ENCODE results near the gene GLYATL3. TPM values are rescaled to one million over a fixed set of nuclear protein-coding genes. Genes with fewer than 3 reads are reported as not detected.

The GLYATL3 gene
- total RNA-seq, 1 experiment from 2014 or later = not detected

- in situ Hi-C loops (cut with HindIII; ENCODE audit: low sequenced_read_pairs) = no loop called here
- DNase-seq (ENCODE audit: low spot score) = no peak
These were observed 41.5 kb downstream of the GLYATL3 start for GRCh38 chr6:49541210-49541724.

DNA sequence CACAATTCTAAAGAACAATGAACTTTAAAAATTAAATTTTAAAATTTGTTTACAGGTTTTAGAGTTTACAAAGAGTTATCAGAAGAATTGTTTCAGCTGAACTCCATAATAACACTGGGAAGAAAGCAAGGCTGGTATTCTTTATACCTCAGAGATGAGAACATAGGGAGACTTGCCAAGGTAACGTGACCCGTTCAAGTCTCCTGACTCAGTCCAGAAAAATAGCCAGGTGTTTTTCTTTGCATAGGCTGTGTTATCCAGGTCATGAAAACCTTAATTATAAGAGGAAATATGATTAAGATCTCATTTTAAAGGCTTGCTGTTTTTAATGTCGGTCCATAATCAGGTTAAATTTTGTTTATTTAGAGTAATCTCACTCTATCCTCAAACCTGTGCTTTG is 42.2 kb downstream of the GLYATL3 start:
- DNase-seq (ENCODE audit: low spot score) = no peak
- in situ Hi-C loops (cut with HindIII; ENCODE audit: low sequenced_read_pairs) = no loop called here

- DNase-seq (ENCODE audit: low spot score) = no peak
- in situ Hi-C loops (cut with HindIII; ENCODE audit: low sequenced_read_pairs) = no loop called here
These were observed 43.5 kb downstream of the GLYATL3 start for GRCh38 chr6:49543087-49543858.

DNA sequence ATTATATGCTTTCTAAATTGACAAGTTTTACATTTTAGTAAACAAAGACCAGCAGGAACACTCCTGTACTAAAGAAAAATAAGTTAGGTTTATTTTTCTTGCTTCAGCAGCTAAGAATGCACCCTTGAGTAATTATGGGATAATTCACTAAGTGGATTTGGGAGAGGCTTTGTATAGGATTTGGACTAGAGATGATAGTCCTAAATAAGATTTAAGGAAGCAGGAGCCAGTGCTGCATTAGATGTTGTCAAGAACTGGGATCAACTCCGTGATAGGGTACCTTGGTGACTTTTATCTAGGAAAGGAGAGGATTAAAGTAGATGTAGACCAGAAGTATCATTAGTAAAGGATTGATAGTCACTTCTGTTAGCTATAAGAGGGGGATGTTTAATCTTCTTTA is 46.6 kb downstream of the GLYATL3 start:
- DNase-seq (ENCODE audit: low spot score) = no peak
- in situ Hi-C loops (cut with HindIII; ENCODE audit: low sequenced_read_pairs) = no loop called here

DNA sequence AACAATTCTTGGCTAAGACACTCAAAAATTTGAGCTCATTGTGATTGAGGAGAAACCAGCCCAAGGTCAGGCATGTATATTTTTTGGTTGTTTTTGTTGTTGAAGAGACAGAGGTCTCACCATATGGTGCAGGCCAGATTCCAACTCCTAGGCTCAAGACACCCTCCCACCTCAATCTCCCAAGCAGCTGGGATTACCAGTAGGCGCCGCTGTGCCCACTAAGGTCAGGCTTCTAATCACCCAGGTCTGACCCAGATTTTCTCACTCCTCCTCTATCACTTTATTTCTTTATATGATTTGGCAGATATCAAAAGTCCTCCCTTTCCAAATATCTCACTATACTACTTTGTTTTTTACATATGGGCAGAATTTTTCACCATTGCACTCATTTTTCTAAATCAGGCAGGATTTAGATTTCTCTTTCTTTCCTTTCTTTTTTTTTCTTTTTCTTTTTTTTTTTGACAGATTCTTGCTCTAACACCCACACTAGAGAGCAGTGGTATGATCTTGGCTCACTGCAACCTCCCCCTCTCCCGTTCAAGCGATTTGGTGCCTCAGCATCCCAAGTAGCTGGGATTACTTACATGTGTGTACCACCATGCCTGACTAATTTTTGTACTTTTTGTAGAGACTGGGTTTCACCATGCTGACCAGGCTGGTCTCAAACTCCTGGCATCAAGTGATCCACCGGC is 49.0 kb downstream of the GLYATL3 start:
- no peak for DNase-seq (ENCODE audit: low spot score)
- in situ Hi-C loops (cut with HindIII; ENCODE audit: low sequenced_read_pairs) = no loop called here

GRCh38 chr6:49549691-49550491 is 50.2 kb downstream of the GLYATL3 start:
- in situ Hi-C loops (cut with HindIII; ENCODE audit: low sequenced_read_pairs) = no loop called here
- no peak for DNase-seq (ENCODE audit: low spot score)

GRCh38 chr6:49550492-49551077 is 50.9 kb downstream of the GLYATL3 start, which contains the start of gene C6orf141:
TSS of gene C6orf141 (plus strand) at chr6:49550668. CDS start at chr6:49550793, 125 bp downstream.
- in situ Hi-C loops (cut with HindIII; ENCODE audit: low sequenced_read_pairs) = no loop called here
- peak; percentile 43 for DNase-seq (ENCODE audit: low spot score)

- in situ Hi-C loops (cut with HindIII; ENCODE audit: low sequenced_read_pairs) = no loop called here
These were observed 51.5 kb downstream of the GLYATL3 start for GRCh38 chr6:49551078-49551865.

DNA sequence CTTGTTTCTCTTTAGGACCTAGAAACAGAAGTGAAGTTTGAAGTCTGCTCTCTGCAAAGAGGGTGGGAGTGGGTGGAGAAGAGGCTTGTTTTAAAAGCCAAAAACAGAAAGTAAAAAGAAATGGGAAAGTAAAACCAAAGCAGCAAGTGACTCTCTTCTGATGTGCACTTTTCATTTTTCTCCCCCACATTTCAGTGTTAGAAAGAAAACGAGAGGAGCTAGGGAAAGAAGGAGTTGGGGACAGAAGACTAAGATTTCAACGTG is 52.1 kb downstream of the GLYATL3 start:
- no peak for DNase-seq (ENCODE audit: low spot score)
- in situ Hi-C loops (cut with HindIII; ENCODE audit: low sequenced_read_pairs) = no loop called here

More at GRCh38 chr6:49551078-49551865, 51.5 kb downstream of the GLYATL3 start:
- peak; percentile 26 for DNase-seq (ENCODE audit: low spot score)

DNA sequence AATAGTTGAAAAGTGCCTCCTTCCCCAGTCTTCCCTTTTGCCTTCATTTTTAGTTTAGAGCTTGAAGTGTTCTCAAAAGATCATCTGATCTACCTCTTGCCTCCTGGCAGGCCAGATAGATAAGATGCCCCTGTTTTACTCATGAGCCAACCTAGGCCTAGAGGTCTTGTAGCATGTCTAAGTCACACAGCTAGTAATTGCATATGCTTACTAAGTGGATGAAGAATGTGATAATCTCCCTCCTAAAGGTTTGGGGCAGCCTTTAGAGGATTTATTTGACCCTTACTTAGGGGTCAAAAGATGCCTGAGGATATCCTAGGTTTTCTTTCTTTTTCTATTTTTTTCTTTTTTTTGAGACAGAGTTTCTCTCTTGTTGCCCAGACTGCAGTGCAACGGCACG is 52.9 kb downstream of the GLYATL3 start:
- no peak for DNase-seq (ENCODE audit: low spot score)
- in situ Hi-C loops (cut with HindIII; ENCODE audit: low sequenced_read_pairs) = no loop called here

DNA sequence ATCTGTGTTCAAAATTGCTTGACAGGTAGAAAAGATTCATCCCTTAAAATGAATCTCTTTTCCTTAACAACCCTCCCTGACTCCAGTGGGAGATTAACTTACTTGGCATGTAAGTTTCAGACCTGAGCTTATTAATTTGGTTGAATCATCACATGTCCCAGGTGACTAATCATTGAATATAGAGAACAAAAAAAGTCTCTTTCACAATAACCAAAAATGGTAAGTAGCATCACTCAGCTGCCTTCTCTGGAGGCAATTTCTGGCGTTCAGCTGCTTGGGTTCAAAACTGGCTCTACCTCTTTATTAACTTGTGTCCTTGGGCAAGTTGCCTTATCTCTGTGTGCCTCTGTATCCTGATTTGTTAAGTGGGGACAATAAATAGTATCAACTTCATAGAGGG is 53.7 kb downstream of the GLYATL3 start:
- in situ Hi-C loops (cut with HindIII; ENCODE audit: low sequenced_read_pairs) = no loop called here
- DNase-seq (ENCODE audit: low spot score) = no peak

DNA sequence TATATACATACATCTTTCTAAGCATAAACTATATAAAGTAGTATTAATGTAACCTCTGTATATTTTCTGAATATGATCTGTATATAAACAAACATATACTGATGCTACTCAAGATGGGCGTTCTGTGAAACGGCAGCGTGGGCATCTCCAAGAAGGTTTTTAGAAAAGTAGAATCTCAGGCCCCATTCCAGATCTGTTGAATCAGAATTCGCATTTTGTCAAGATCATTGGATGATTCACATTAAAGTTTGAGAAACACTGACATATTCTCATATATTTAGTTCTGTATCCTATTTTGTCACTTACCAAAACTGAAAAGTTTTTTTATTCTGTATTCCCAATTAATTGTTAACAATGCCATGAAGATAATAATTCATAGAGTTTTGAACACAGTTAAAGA is 56.2 kb downstream of the GLYATL3 start:
- in situ Hi-C loops (cut with HindIII; ENCODE audit: low sequenced_read_pairs) = no loop called here
- no peak for DNase-seq (ENCODE audit: low spot score)

DNA sequence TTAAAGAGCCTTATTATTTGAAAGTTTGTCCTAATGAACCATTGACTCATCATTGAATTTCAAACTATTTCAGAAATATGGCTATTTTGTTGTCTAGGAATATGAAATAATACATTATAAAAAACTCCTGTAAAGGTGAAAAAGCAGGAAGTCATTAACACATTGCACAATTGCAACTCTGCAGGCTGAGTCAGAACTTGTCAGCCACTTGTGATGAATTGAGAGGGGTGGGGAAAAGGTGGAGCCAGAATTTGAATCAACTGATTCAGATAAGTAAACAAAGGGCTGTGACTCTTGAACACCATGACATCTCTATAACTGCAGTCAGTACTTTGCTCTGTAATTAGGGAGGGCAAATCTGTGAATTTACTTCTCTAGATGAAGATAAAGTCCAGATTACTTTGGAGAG is 56.7 kb downstream of the GLYATL3 start:
- DNase-seq (ENCODE audit: low spot score) = no peak
- in situ Hi-C loops (cut with HindIII; ENCODE audit: low sequenced_read_pairs) = no loop called here

DNA sequence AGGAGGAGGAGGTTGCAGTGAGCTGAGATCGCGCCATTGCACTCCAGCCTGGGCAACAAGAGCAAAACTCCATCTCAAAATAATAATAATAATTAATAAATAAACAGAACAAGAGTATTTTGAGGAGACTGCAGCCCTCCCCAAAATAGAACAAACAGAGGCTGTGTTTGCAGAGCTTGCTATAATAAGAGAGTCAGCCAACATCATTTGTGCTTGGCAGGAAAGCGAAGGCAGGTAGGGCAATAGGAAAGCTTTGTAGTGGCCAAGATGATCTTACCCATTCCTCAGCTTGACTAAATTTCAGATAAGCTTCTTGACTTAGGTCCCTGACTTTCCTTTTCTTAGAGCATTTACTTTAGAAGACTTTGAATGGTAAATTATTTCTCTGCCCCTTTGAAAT is 57.5 kb downstream of the GLYATL3 start:
- no peak for DNase-seq (ENCODE audit: low spot score)
- in situ Hi-C loops (cut with HindIII; ENCODE audit: low sequenced_read_pairs) = no loop called here

DNA sequence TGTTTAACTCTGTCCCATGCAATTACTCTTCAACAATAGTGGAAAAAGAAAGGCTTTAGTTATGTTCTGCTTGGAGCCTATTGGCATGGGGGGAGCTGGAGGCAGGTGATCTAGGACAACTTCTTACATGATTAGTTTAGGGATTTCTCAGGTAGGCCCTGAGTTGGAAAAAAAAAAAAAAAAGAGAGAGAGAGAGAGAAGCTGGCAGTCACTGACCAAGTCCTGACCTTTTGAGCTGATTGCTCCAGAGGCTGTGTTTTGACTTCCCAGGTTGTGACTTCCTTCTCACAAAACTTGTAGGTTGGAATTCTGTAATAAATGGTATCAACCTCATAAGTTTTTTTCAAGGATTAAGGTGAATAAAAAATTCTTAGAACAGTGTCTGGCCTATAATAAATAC is 58.5 kb downstream of the GLYATL3 start:
- in situ Hi-C loops (cut with HindIII; ENCODE audit: low sequenced_read_pairs) = no loop called here

GRCh38 chr6:49563006-49563886 is 63.5 kb downstream of the GLYATL3 start:
- peak; percentile 51 for DNase-seq (ENCODE audit: low spot score)
- in situ Hi-C loops (cut with HindIII; ENCODE audit: low sequenced_read_pairs) = no loop called here

More for the DNA sequence above, 58.5 kb downstream of the GLYATL3 start:
- no peak for DNase-seq (ENCODE audit: low spot score)

GRCh38 chr6:49564552-49564951 is 64.8 kb downstream of the GLYATL3 start:
- in situ Hi-C loops (cut with HindIII; ENCODE audit: low sequenced_read_pairs) = no loop called here

GRCh38 chr6:49565261-49565660 is 65.5 kb downstream of the GLYATL3 start:
- no peak for DNase-seq (ENCODE audit: low spot score)
- in situ Hi-C loops (cut with HindIII; ENCODE audit: low sequenced_read_pairs) = no loop called here

More at GRCh38 chr6:49564552-49564951, 64.8 kb downstream of the GLYATL3 start:
- no peak for DNase-seq (ENCODE audit: low spot score)

All from G401 (cell line).